DOHH2 (cell line): ENCODE data around the gene DYNC1I2.

Source experiments
- CTCF ChIP-seq: fragments of 200-600 bp; sonication (generic); IDR thresholded peaks from one replicate; pipeline ENCODE4 v1.5.1; 2014; ENCODE audit warnings: antibody characterized with exemption, mild to moderate bottlenecking, low read depth, low read length; ENCODE audit not compliant: poor library complexity, severe bottlenecking
- EZH2phosphoT487 ChIP-seq: fragments of 200-600 bp; sonication (generic); IDR thresholded peaks from 2 replicates; pipeline ENCODE4 v1.6.1; 2017; ENCODE audit warnings: borderline replicate concordance, mild to moderate bottlenecking, antibody characterized with exemption, low read length, moderate library complexity, mixed read lengths

DNA sequence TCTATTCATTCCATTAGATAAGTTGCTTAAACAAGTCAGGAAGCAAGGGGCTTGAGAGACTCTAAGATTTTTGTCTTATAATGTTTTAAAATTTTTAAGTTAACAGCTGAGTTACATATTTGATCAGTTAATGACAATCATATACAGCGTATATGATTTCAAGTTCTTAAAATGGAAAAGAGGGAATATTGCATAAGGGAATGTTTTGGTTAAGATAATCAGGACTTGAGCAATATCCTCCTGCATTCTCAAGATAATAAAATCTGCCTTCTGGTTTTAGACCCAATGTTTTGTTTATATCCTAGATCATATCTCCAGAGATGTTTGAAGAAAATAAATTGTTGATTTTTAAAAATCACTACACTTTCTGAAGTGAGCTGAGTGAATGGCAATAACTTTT lies 13.4 kb upstream of the DYNC1I2 start:
- TF ChIP-seq CTCF (no peak), EZH2phosphoT487 (no peak)
